GM12891 (cell line): Measurements from ENCODE around the gene ZFHX3.

Source experiments
- DNase-seq: peaks from one replicate; pipeline ENCODE4 v3.0.0; 2011; ENCODE audit warnings: low spot score; ENCODE audit not compliant: insufficient read length
- FAIRE-seq: peaks from 2 replicates; lab custom pipeline; 2011; peaks lifted over from hg19 to GRCh38; lab: Jason Lieb, UNC
- PAX5 ChIP-seq: IDR thresholded peaks from 2 replicates; pipeline ENCODE4 v1.6.1; 2011; ENCODE audit warnings: low read length, moderate library complexity, mild to moderate bottlenecking; ENCODE audit not compliant: insufficient read depth, severe bottlenecking
- POLR2A ChIP-seq: IDR thresholded peaks from 2 replicates; pipeline ENCODE4 v1.6.1; 2011; ENCODE audit warnings: low read depth, low read length, control low read depth
- POLR2AphosphoS5 ChIP-seq: IDR thresholded peaks from 2 replicates; pipeline ENCODE4 v1.6.1; 2011; ENCODE audit warnings: low read depth, low read length, control low read depth
- POU2F2 ChIP-seq: IDR thresholded peaks from 2 replicates; pipeline ENCODE4 v1.6.1; 2011; ENCODE audit warnings: low read depth, mild to moderate bottlenecking, control low read depth, low read length, moderate library complexity
- SPI1 ChIP-seq: IDR thresholded peaks from 2 replicates; pipeline ENCODE4 v1.6.1; 2011; ENCODE audit warnings: low read depth, low read length, control low read depth
- TAF1 ChIP-seq: IDR thresholded peaks from 2 replicates; pipeline ENCODE4 v1.6.1; 2011; ENCODE audit warnings: low read depth, low read length, control low read depth

ZFHX3 gene

GRCh38 chr16:73031984-73032383 is 15.9 kb downstream of the ZFHX3 start:
- FAIRE-seq: peak; percentile 13
- no peak for DNase-seq
- TF ChIP-seq POU2F2: no peak
- no peak for TF ChIP-seq POLR2AphosphoS5
- no peak for TF ChIP-seq PAX5
- TF ChIP-seq POLR2A: no peak
- no peak for TF ChIP-seq SPI1
- no peak for TF ChIP-seq TAF1

GRCh38 chr16:73031155-73031866 is 16.6 kb downstream of the ZFHX3 start:
- DNase-seq (no peak), FAIRE-seq (no peak)
- TF ChIP-seq PAX5 (no peak), SPI1 (no peak), POLR2AphosphoS5 (no peak), POU2F2 (no peak), POLR2A (no peak), TAF1 (no peak)

DNA sequence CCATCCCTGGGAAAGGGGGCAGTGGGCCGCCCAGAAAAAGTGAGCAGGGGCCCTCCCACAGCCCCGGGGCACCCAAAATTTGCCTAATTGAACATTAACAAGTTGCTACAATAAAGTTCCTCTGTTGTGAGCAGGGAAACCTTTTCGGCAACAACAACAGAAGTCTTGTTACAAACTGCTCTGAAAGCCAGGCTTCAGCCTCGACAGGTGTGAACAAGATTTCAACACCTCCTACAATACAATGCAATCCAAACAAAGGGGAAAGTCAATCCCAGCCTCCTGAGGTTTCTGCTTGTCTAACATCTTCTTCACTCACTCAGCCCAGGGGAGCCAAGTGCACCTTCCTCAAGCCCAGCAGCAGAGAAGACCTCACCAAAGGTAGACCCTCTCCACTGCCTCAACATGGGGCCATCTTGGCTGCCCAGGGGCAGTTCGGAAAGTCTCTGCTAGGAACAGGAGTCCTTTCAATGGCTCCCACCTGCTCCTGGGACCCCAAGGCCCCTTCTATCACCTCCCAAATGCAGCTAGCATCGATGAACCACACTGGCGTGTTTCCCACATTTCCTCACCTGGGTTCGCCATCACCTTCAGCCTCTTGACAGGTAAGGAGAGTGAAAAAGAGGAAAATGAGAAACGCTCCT is 19.1 kb downstream of the ZFHX3 start:
- FAIRE-seq (no peak), DNase-seq (no peak)
- no peak for TF ChIP-seq SPI1
- no peak for TF ChIP-seq PAX5
- TF ChIP-seq POLR2A: no peak
- no peak for TF ChIP-seq TAF1
- no peak for TF ChIP-seq POU2F2
- TF ChIP-seq POLR2AphosphoS5: no peak

DNA sequence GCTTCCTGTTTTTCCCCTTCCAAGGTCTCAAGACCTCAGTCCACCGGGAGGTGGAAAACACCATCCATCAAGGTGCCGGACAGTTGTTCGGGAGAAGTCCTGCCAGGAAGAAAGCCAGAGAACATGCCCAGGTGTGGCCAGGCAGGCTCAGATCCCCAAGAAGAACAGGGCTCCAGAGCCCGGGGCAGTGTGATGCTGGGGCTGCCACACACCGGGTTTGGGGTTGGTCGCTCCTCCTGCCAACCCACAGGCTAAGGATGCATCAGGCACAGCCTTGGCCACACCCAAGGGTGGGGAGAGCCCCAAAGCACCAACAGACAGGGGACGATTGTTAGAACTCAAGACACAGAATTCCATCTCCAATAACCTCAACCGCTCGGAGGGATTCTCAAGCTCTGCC is 19.7 kb downstream of the ZFHX3 start:
- FAIRE-seq (no peak), DNase-seq (no peak)
- no peak for TF ChIP-seq POLR2AphosphoS5
- TF ChIP-seq PAX5: no peak
- TF ChIP-seq POLR2A: no peak
- no peak for TF ChIP-seq SPI1
- TF ChIP-seq POU2F2: no peak
- TF ChIP-seq TAF1: no peak

- no peak for TF ChIP-seq POLR2A
- TF ChIP-seq POU2F2: no peak
- TF ChIP-seq TAF1: no peak
- TF ChIP-seq POLR2AphosphoS5: no peak
- TF ChIP-seq SPI1: no peak
- no peak for TF ChIP-seq PAX5
- no peak for FAIRE-seq
- no peak for DNase-seq
These were observed 20.2 kb downstream of the ZFHX3 start for GRCh38 chr16:73027685-73028111.

DNA sequence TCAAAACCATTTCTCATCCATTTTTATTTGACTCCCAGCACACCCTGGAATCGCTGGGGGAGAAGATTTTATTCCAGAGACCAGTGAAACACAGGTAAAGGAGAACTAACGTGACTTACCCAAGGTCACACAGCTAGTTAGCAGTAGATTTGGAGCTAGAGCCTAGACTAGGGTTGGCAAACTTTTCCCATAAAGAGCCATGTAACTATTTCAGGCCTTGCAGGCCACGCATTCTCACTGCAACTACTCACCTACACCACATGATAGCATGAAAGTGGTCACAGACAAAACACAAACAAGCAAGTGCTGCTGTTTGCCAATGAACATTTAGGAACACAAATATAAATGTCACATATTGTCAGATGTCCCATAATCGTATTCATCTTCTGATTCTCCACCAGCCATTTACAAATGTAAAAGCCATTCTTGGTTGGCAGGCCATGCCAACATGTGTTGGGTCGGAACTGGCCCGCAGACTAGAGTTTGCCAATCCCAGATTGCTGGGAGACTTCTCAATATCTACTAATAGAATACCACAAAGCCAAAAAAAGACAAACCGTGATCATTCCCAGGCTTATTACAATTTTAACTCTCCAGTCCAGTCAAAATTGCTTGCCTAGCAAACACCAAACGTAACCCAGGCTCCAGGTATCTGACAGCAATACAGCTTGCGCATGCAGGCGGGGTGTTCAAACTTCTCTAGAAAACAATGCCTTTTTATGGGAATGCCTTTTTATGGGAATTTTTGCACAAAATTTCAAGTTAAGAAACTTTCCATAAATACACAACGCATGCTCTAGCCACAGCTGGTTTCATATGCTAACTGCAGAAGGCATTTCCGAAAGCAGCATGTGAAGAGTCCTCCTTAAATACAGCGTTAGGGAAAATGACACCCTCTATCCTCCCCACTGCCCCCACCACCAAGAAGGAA is 20.9 kb downstream of the ZFHX3 start:
- DNase-seq: no peak
- TF ChIP-seq SPI1 (no peak), PAX5 (no peak)
- FAIRE-seq: peak; percentile 75

DNA sequence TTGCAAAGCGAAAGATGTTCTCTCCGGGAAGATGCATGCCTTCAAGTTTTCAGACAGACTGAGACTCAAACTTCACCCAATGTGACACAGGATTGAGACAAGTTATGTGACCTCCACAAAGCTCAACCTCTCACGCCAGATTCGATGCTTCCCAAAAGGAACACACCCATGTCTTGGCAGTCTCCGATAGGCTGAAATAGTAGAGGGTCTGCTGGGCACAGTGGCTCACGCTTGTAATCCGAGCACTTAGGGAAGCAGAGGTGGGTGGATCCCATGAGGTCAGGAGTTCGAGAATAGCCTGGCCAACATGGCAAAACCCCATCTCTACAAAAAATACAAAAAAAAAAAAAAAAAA is 22.1 kb downstream of the ZFHX3 start:
- TF ChIP-seq POLR2A (no peak), POLR2AphosphoS5 (no peak), TAF1 (no peak), SPI1 (no peak), PAX5 (no peak), POU2F2 (no peak)
- FAIRE-seq (no peak), DNase-seq (no peak)

DNA sequence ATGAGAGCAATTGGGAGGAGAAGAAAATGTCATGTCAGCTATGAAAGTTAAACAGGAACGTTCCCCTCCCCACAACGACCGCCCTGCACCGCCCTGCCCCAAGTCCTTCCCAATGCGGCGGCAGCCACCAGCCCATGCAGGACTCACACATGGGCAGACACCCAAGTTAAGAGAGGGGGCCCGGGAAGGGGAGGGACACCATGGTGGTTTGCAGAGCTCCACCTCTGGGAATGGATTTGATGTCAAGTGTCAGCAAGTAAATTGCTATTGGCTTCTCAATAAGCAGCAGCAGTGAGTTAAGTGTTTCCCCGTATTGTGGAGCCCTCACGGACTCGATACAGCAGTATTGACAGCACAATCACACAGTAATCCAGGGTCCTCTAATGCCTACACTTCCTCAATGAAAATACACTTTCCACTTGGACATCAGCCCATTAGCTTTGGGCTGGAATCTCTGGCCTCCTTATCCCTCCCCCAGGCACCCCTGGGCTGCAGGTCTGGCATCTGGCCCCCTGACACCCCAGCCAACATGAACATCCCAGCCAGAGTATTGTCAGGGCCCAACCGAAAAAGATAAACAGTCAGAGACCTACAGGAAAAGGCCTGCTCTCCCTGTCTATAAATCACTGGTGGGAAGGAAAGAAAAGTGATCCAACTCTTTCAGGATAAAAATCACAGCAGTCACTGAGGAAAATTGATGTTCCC is 22.6 kb downstream of the ZFHX3 start:
- no peak for FAIRE-seq
- no peak for TF ChIP-seq PAX5
- TF ChIP-seq POLR2AphosphoS5: no peak
- no peak for TF ChIP-seq POU2F2
- no peak for TF ChIP-seq POLR2A
- TF ChIP-seq SPI1: no peak
- no peak for DNase-seq

- FAIRE-seq: no peak
- TF ChIP-seq POU2F2 (no peak), POLR2AphosphoS5 (no peak), SPI1 (no peak), TAF1 (no peak), POLR2A (no peak), PAX5 (no peak)
These were observed 23.3 kb downstream of the ZFHX3 start for GRCh38 chr16:73024571-73025105.

More at GRCh38 chr16:73024571-73025105, 23.3 kb downstream of the ZFHX3 start:
- DNase-seq: no peak
